Measurements from ENCODE around the gene ATXN7L3B. TPM values are rescaled to one million over a fixed set of nuclear protein-coding genes. Genes with fewer than 3 reads are reported as not detected.

The ATXN7L3B gene
- total RNA-seq, 2 experiments from 2014 or later = 25.0 to 25.3 TPM

- DNase-seq = no peak
- Mint-ChIP-seq H3K27me3 (no peaks in the 10 kb centered on the region), H3K9me3 (no peaks in the 10 kb centered on the region), H3K36me3 (ENCODE audit: low read depth) (no peaks in the 10 kb centered on the region), H3K4me3 (no peak overlapping the region), H3K27ac (no peak overlapping the region), H3K4me1 (no peaks in the 10 kb centered on the region)
- CTCF ChIA-PET = no interaction called here
- POLR2A ChIA-PET = no interaction called here
These were observed 41.8 kb downstream of the ATXN7L3B start for GRCh38 chr12:74579446-74579845.

GRCh38 chr12:74579981-74580380, 42.3 kb downstream of the ATXN7L3B start:
- ChIA-PET POLR2A (no interaction called here), CTCF (no interaction called here)
- H3K4me3 Mint-ChIP-seq = no peak overlapping the region
- no peaks in the 10 kb centered on the region for H3K4me1 Mint-ChIP-seq
- H3K27me3 Mint-ChIP-seq = no peaks in the 10 kb centered on the region
- H3K27ac Mint-ChIP-seq = no peak overlapping the region
- H3K36me3 Mint-ChIP-seq (ENCODE audit: low read depth) = no peaks in the 10 kb centered on the region
- H3K9me3 Mint-ChIP-seq = no peaks in the 10 kb centered on the region
- no peak for DNase-seq

- Mint-ChIP-seq H3K27me3 (no peaks in the 10 kb centered on the region), H3K27ac (no peak overlapping the region), H3K9me3 (no peaks in the 10 kb centered on the region), H3K36me3 (ENCODE audit: low read depth) (no peaks in the 10 kb centered on the region), H3K4me1 (no peaks in the 10 kb centered on the region), H3K4me3 (no peak overlapping the region)
- CTCF ChIA-PET = no interaction called here
- POLR2A ChIA-PET = no interaction called here
- no peak for DNase-seq
These were observed 43.8 kb downstream of the ATXN7L3B start for GRCh38 chr12:74581439-74581838.

GRCh38 chr12:74584483-74585062, 46.9 kb downstream of the ATXN7L3B start:
- Mint-ChIP-seq H3K27me3 (no peaks in the 10 kb centered on the region), H3K36me3 (ENCODE audit: low read depth) (no peaks in the 10 kb centered on the region), H3K27ac (no peak overlapping the region), H3K4me3 (no peak overlapping the region), H3K9me3 (no peaks in the 10 kb centered on the region), H3K4me1 (no peaks in the 10 kb centered on the region)
- ChIA-PET CTCF (no interaction called here), POLR2A (no interaction called here)
- DNase-seq = no peak

GRCh38 chr12:74586251-74586650, 48.6 kb downstream of the ATXN7L3B start:
- CTCF ChIA-PET = no interaction called here
- Mint-ChIP-seq H3K4me1 (no peaks in the 10 kb centered on the region), H3K9me3 (no peaks in the 10 kb centered on the region), H3K27me3 (no peaks in the 10 kb centered on the region), H3K36me3 (ENCODE audit: low read depth) (no peaks in the 10 kb centered on the region), H3K4me3 (no peak overlapping the region), H3K27ac (no peak overlapping the region)
- POLR2A ChIA-PET = no interaction called here
- DNase-seq = no peak
